SK-N-SH (cell line): Measurements from ENCODE around the gene USP17L28.
"Not testable (repeated sequence)": the region's sequence is repeated elsewhere in the genome, so short reads cannot be mapped to it uniquely, and the experiment has no call there.

Source experiments
- GABPA ChIP-seq: IDR thresholded peaks from 2 replicates; pipeline ENCODE4 v1.4.0; 2012; ENCODE audit warnings: low read depth, mild to moderate bottlenecking
- IRF3 ChIP-seq: fragments of 150-350 bp; IDR thresholded peaks from 2 replicates; pipeline ENCODE4 v1.6.1; 2016; ENCODE audit warnings: mild to moderate bottlenecking, low read depth, low read length
- RCOR1 ChIP-seq: fragments of 150-350 bp; IDR thresholded peaks from 2 replicates; pipeline ENCODE4 v1.6.1; 2017; ENCODE audit warnings: antibody characterized with exemption, low read length
- TF ChIP-seq, protein P1 (sequence below): fragments of 200-600 bp; sonication (generic); IDR thresholded peaks from 2 replicates; pipeline ENCODE4 v1.6.1; 2017; ENCODE audit warnings: antibody characterized with exemption, mild to moderate bottlenecking, moderate library complexity
- TF ChIP-seq, protein P2 (sequence below): fragments of 150-350 bp; IDR thresholded peaks from 2 replicates; pipeline ENCODE4 v1.6.1; 2017; ENCODE audit warnings: antibody characterized with exemption, low read length, low read depth, borderline replicate concordance

GRCh38 chr4:9343848-9344247 lies 4.8 kb upstream of the USP17L28 start, which contains the start of gene USP17L27:
- TF ChIP-seq, protein P1, sequence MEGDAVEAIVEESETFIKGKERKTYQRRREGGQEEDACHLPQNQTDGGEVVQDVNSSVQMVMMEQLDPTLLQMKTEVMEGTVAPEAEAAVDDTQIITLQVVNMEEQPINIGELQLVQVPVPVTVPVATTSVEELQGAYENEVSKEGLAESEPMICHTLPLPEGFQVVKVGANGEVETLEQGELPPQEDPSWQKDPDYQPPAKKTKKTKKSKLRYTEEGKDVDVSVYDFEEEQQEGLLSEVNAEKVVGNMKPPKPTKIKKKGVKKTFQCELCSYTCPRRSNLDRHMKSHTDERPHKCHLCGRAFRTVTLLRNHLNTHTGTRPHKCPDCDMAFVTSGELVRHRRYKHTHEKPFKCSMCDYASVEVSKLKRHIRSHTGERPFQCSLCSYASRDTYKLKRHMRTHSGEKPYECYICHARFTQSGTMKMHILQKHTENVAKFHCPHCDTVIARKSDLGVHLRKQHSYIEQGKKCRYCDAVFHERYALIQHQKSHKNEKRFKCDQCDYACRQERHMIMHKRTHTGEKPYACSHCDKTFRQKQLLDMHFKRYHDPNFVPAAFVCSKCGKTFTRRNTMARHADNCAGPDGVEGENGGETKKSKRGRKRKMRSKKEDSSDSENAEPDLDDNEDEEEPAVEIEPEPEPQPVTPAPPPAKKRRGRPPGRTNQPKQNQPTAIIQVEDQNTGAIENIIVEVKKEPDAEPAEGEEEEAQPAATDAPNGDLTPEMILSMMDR = not testable (repeated sequence)
- TF ChIP-seq, protein P2, sequence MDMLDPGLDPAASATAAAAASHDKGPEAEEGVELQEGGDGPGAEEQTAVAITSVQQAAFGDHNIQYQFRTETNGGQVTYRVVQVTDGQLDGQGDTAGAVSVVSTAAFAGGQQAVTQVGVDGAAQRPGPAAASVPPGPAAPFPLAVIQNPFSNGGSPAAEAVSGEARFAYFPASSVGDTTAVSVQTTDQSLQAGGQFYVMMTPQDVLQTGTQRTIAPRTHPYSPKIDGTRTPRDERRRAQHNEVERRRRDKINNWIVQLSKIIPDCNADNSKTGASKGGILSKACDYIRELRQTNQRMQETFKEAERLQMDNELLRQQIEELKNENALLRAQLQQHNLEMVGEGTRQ = not testable (repeated sequence)
- TF ChIP-seq GABPA, IRF3, RCOR1: not testable (repeated sequence)
